Right lung (tissue), 5 donors: ENCODE measurements around the gene AMPH. TPM values are rescaled to one million over a fixed set of nuclear protein-coding genes. Genes with fewer than 3 reads are reported as not detected.
"Not testable (repeated sequence)": the region's sequence is repeated elsewhere in the genome, so short reads cannot be mapped to it uniquely, and the experiment has no call there.

Experiments used
- DNase-seq, 2 donors: peaks; one replicate each; pipeline ENCODE4 v3.0.0-alpha.2; 2013
- polyA plus RNA-seq, 5 donors: library from polyadenylated mRNA; unstranded; fragments of 120-200 nt; gene quantifications; one replicate each; pipeline versions ENCODE4 v1.2.1 to v1.2.3, GENCODE V29; 2013; ENCODE audit warnings: inconsistent platforms in 1 of 5, low replicate concordance in 1 of 5; ENCODE audit not compliant: insufficient read length in 5 of 5, insufficient read depth in 1 of 5

AMPH gene
- polyA plus RNA-seq, 5 donors = 9.5 to 12.9 (median 11.4) TPM

DNA sequence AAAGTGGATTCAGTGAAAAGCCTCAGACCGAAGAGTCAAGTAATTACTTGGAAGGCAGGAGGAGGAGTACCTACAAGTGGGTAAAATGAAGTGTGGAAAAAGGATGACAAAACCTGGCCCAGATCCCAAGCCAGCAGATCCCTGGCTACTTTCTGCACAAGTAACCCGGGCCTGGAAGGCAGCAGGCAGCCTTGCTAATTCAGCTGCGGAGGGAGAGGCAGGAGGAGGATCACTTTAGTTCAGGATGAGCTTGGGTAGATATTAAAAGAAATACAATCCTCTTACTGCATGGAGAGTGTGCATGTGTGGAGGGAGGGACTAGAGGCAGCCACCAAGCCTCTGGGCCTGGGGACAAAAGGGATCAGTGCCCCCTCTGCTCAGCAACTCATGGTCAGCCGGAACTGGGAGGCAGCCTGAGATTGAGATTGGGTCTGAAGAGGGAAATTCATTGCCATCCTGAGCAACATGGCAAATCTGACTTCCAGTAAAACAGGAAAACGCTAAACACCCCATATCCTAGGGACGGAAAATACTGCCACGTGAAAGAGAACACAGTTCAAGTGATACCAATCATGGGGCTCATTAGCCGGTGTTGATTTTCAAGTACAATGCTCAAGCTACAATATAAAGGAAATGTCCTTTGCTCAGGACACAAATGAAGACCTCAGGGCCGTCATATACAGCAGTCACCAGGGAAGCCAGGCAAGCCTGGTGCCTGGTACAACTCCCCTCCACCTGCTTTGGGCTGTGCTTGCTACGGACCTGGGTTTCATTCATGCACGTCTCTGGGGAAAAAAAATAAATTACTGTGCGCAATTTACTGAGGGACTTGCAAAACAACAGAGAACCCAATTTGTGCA, 1.3 kb downstream of the AMPH start:
- peak in 1 of 2 donors; percentile 3 for DNase-seq

DNA sequence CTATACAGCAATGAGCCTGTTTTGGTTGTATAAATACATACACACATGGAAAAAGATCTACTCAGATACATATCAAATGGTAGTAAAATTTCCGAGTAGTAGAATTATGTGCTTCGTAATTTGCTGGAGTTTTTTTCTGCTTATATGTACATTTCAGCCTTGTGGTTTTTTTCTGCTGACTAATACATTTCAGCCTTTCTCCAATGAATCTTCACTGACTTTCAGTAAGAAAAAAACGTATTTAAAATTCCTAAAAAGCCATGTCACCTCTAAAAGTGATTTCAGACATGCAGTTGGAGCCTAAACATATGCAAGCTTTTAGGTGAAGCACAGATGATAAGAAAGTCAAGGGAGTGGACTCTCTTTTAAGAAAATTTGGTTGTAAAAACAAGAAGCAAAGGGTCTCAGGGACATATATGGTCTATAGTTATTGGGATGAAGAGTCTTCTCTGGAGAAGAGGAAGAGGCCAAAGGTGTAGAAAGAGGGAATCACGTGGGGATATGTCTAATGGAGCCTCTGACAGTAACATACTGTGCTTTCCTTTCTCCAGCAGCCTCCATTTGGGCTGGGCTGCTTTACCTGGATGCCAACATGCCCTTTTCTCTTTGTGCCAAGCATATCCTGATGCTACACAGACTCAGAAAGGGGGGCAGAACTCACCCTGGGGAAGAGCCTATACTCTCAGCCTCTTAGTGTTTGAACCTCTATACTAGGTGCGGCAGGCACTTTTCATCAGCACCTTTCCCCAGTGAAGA, 2.4 kb downstream of the AMPH start:
- DNase-seq = no peak

DNA sequence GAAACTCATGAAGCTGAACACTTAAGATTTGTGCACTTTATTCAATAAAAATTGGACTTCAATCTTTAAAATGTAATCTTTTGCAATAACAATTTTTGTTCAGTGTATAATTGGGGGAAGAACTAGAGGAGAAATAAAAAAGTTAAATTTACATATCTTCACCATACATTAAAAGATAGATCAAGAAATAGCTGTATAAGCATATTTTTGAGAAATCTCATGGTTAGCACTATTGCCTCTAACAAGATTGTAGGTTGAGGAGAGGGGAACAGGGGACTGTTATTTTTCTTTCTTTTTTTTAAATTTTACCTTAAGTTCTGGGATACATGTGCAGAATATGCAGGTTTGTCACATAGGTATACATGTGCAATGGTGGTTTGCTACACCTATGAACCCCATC, 5.3 kb downstream of the AMPH start:
- DNase-seq = no peak

DNA sequence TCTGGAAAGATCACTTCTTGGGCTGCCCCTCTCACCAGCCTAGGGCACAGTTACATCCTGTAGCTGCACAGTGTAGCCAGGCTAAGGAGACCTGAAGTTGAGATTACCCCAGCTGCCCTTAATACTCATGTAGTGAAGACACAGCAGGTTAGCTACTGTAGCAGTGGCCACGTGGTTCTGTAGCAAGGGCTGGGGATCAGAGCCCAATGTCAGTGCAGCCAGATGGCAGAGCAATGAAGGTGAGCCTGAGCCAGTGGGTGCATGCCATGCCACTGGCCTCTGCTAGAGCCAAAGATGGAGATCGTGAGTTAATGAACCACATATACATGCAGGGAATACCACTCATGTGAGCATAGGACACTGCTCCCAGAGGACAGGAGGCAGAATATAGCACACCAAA, 15.5 kb downstream of the AMPH start:
- DNase-seq = no peak

DNA sequence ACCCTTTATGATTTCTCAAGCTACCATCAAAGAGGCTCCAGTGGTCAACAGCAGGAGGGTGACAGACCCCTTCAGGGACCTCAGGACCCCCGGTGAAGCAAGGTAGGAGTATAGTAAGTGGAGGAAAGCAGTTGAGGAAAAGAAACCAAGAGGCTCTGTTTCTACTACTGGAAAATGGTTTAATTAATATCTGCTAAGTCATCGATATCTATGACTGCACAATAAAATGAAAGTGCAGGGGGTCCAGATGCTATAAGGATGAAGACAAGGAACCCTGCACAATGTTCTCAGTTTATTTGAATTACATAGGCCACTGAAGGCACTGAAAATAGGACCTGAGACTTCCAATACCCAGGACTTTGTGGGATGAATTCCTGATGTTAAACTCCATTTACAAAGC, 23.7 kb downstream of the AMPH start:
- DNase-seq = no peak

DNA sequence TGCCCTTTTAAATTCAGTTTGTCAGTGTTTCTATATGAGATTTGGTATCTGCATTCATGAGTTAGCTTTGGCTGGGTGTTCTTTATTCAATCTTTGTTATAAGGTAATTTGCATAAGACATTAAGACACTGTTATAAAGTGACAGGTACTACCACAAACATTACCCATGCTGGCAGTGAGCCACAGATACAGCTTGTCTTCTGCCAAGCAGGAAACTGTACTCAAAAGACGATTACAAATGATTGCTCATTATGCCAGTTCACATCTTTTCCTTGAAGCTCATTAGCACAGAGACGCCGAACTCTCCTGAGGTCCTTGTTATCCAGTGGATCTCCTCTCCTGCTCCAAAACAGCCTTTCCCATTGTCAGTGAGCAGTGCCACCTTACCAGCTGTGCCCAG, 30.4 kb downstream of the AMPH start:
- no peak for DNase-seq

DNA sequence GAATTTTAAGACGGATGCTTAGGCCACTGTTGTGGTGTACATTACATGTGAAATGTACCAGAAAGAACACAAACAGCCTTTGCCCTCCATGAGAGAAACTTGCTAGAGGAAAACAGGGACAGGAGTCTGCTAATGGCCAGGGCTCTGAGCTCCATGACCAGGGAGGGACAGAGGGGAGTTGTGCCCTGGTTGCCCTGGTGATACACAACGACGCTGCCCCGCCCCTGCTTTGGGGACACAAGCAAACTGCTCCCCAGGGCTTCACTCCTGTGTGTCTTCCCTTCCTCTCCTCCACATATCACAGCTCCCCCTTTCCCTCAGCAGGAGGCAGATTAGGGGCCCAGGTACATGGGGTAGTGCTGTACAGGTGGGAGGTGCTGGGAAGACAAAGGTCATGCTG, 36.2 kb downstream of the AMPH start:
- no peak for DNase-seq

DNA sequence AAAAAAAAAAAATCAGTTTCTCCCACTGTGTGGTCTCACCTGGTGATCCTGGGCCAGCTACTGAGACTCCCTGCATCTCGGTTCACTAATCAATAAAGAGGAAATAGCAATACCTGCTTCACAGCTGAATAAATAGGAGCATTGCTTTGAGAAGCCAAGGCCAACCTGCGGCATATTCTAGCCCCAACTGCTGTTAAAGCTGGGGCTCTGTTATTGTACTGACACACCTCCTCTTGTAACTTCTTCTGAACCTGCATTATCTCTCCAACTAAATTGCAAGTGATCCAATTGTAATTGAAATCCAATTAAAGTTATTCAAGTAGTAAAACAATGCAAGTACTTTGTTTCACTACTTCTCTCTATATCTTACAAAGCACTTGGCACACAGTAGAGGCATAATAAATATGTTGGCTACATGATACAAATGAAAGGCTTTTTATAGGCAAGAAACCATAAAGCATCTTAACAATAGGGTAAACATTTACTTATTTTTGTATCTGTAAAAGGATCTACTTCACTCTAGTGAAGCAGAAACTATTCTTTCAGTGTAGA, 38.4 kb downstream of the AMPH start:
- DNase-seq = no peak

DNA sequence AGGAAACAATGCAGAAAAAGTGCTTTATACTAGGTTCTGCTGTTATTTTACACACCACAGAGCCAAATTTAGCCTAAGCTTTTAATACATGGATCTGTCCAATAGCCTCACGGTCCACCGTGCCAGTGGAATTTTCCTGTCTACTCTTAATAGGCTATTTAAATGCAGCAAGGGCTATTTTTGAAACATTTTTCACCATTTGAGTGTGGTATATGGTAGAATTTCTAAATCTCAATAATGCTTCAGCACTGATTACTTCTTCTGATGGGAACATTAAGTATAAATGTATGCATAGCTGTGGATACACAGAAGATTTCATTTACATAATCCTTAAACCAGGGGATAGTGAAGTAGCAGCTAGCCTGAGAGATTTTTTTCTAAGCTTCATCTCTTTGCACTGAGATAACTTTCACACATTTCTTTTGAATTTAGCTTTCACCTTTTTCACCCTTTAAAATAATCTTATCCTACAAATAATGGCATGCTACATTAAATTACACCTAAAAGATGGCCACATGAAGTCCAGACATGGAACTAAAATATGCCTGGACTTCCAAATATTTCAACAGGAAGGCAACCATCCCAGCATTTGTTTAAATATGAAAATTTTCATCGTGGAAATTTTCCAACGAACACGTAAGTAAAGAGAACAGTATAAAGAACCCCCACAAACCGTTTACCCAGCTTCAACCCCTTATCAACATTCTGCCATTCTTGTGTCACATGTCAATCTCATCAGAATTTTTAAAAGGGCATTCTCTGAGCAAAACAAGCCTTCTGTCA, 45.4 kb downstream of the AMPH start:
- no peak for DNase-seq

DNA sequence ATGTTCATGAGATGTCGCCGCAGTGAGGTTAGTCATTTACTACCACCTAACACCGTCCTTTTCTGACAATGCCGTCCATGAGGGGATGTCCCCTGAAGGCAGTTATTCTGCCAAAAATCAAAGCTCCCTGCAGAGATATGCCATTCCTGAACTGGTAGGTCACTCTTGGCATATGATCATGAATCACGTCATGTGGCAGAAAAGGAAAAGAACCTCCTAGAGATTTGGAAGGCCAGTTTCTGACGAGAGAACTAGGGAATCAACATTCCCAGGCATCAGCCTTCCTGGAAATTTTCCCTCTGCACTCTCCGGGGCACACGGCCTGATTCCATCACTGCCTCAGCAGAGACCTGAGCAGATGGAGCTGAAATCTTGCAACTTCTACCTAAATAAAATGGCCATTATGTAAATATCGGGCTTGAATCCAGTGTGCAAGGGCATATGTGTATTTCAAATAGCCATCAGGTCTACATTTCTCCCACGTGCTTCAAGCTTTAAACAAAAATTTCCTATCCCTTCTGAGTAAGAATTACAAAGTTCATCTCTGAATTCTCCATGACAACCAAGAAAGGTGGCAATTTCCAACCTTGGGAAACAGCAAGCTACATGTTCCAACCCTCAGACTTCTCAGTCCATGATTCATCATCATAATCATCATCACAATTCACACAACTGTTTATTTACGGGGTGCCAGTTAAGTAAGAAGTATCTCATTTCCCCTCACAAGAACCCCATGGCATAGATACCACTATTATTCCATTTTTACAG, 46.5 kb downstream of the AMPH start:
- DNase-seq = no peak

DNA sequence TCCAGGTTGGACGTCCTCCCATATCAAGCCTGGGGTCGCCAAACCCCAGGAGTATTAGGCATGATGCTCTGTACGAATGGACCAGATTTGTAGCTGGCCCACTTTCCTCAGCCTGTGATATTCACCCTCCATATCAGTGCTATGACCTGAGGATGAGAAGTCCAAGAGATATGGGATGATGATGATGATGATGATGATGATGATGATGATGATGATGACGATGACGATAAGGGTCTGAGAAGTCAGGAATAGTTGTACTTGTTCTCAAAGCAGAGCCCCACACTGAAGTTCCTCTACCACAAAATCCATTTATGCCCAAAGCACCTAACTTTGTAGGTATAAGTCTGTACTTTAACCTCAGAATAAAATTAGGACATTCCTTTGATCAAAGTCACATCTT, 50.7 kb downstream of the AMPH start:
- no peak for DNase-seq

DNA sequence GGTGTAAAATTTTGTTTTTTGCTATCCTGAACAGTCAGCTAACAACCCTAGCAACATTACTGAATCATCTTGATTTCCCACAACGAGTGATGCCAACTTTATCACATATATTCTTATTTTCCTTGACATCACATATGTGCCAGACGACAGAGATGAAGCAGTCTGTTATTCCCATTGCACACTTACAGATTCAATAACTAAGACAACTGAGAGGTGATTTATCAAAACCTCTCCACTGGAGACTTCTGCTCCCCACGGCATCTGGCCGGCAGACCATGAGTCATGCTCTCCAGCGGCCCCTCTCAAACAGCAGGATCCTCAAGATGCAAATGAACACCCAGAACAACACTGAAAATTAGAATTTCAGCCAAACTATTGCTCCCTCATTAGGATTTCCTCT, 57.1 kb downstream of the AMPH start:
- DNase-seq = no peak

DNA sequence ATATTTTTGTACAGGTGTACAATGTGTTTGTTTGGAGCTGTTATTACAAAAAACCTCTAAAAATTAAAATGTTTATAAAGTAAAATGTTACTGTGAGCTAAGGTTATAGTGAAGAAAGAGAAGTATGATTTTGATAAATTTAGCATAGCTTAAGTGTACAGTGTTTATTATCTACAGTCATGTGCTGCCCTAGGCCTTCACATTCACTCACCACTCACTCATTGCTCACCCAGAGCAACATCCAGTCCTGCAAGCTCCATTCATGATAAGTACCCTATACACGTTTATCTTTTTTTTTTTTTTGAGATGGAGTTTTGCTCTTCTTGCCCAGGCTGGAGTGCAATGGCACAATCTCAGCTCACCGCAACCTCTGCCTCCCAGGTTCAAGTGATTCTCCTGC, 59.6 kb downstream of the AMPH start:
- DNase-seq = not testable (repeated sequence)

DNA sequence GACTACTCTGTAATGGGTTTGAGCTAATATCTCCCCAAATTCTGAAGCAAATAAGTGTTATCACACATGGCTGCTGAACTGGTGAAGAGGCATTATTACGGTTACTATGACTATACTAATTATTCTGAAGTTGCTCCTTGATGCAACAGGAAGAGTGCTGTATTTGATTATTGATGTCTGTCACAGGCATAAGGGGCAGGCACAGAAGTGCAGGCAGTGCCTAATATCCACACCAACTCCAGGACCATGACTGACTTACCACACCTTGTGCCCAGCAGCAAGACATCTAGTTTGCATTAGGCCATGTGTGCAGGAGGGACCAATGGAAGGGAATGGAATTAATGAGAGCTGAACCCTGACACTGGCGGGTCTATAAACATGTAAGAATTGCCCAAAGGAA, 62.7 kb downstream of the AMPH start:
- no peak for DNase-seq

DNA sequence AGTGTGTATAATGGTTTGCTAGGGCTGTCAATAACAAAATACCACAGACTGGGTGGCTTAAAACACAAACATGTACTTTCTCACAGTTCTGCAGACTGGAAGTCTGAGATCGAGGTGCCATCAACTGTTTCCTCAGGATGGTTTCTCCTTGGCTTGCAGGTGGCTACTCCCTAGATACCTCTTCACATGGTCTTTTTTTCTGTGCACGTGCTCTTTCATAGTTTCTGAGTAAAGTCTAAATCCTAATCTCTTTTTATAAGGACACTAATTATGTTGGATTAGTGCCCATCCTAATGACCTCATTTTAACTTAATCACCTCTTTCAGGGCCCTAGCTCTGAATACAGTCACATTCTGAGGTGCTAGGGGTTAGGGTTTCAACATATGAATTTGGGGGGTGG, 65.9 kb downstream of the AMPH start:
- no peak for DNase-seq

DNA sequence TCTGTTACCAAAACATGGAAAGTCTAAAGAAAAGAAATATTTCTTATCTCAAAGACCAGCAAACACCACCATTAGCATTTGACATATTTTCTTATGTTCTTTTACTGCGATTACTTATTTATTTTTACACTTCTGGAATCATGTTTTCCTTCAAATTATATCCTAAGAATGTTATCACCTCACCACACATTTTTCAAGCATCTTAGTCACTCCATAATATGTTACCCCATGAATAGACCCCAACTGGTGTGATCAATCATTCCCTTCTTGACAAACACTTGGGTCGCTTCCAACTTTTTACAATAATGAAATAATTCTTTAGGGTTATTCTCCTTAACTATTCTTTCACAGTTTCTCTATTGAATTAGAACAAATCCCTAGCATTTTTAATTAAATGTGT, 67.4 kb downstream of the AMPH start:
- no peak for DNase-seq

DNA sequence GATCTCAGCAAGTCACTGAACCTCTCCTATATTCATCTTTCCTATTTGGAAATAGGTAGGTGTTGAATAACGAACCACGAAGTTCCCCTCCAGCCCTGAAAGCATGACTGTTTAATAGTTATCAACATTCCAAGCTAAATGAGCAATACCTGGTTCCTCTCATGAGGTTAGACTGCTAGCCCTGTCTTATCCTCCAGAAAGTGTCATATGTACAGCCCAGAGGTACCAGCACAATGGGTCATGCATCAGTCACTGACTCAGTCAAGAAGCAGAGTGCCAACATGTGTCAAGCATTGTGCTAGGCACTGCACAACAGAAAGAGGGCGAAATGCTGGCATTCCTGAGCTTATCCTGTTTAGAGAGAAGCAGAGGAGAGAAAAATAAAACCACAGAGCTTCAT, 70.0 kb downstream of the AMPH start:
- no peak for DNase-seq

DNA sequence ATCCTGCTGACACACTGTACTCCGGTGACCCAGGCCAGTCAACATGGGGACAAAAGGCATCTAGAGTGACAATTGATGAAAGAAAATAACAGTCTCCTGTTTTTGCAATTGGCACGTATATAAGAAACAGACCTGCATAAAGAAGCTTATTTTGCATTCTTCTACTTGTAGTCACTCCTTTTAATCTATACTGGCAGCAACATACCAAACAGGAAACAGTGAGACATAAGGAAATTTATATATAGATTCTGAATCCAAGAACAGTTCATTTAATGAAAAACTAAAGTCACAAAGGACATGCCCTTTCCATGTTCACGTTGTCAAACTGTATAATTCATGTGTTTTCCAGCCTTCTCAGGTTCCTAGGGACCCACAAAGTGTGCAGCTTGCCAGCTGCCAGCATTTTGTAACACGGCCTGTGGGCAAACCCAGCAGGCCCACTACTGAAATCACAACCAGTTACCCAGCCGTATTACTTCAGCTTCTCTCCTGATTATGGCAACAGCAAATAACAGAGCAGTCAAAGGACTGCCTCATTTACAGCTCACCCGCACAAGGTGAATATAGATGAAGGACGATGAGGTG, 72.3 kb downstream of the AMPH start:
- no peak for DNase-seq

DNA sequence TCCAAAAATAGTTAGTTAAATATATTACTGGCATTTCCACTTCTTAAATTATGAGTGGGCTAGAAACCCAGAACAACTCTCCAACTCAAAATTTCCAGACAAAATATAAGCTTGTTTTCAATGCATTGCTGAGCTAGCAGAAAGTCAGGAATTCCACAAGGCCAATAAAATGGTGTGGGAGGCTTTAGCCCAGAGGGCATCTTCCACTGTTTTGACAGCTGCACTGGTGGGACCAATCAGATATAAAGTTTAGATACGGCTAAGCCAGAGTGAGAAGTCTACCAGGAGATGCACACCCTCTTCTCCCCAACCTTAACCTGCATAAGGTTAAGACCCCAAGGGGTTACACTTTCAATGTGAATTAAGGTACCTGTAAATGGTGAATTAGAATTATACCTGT, 76.6 kb downstream of the AMPH start:
- DNase-seq = no peak

DNA sequence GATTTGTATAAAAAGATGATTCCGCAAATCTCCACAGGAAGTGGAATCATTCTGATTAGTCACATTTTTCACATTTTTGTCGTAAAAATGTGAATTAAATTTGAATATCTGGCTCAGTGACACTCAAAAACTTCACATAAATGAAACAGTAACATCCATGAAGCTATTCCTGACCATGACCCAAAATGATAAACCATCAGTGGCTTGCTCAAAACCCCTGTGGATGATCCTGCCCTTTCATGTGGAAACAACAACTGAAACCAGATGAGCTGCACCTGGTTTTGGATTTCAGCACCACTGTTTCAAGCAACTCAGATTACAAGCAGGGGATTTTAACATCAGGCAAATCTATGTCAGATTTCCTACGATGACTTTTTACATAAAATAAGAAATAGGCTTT, 80.3 kb downstream of the AMPH start:
- no peak for DNase-seq

DNA sequence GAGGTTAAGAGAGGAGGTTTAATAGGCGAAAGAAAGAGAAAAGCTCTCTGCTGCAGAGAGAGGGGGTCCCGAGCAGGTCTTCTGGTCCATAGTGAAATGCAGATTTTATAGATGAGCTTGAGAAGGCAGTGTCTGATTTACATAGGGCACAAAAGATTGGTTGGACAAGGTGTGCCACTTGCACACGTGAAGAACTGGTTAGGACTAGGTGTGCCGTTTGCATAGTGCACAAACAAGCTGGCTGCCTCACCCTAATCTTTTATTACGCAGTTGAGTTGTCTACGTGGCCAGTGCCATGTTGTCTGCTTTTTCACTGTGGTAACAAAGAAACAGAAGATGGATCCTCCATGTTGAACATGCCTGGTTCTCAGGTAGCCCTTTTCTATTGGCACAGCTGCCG, 82.6 kb downstream of the AMPH start:
- no peak for DNase-seq
